Stimulated activated CD4-positive, alpha-beta T cell treated with anti-CD3 and anti-CD28 coated beads, Interleukin-12 subunit alpha, Interleukin-12 subunit beta, amount 100 ng/mL, for 4 hours (primary cell): ENCODE data around the gene RAB13.

ENCODE experiments used
- DNase-seq: peaks from one replicate; pipeline ENCODE4 v3.0.0-alpha.2; 2020

RAB13 gene

DNA sequence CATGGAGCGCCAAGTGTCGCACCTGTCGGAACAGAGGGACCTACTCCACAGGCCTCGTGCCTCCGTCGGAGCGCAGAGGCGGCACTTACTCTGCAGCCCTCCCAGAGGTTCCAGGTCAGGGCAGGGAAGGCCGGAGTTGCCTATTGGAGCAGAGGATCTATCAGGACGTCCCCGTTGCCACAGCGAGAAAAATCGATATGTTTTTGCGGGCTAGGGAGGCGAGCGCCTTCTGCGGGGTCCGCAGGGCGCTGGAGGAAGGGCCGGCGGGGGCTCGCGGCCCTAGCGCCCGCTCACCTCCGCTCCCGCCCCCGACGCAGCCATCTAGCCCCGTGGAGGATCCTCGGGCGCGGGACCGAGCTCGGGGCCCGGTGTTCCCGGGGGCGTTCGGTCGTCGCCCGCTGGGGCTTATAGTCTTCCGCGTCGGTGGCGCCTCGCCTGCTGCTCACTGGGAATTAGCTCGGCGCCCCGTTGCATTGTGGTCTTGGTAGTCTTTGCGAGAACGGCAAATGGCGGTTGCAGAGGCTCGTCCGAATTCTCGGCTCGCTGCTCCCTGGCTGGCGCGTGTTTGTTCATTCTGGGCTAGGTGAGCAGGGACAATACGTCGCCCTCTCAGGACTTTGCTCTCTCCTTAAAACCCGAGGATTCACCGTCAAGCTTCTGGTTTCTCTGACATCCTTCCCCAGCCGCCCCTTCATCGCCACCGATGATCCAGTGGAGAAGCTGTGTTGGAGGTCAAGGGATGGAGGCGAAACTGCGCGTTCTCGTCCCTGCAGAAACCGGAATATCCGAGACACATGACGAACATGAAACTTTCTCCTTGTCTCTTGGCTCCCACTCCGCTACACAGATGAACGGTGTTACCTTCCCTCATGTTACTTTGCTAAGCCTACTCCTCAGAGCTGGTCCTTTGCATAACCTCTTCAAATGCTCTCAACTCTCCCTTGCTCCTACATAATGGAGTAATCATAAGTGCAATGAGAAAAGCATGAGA, 8.6 kb downstream of the RAB13 start, which contains the start of gene JTB:
TSS of gene JTB (minus strand) at position 425 of the 991 bp plus-strand sequence. CDS start at position 3, 422 bp downstream.
- DNase-seq = peak; percentile 82

DNA sequence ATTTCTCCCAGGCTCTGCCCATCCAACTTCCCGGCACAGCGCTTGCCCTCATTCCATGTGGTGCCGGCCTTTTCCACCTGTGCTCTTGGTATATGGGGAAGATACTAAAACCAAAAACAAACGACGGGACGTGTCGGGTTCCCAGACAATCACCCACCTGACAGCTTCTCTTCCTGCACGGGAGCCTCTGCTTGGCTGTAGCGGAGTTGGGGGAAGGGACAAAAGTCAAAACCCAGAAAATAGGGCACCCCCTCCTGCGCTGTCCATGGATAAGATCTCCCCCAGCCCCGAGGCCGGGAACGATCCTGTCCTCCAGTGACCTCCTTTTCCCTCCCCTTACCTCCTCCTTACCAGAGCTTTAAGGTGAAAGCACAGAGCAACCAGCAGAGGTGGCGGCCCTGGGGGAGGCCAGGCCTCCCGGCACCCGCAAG, 9.3 kb downstream of the RAB13 start:
- no peak for DNase-seq

DNA sequence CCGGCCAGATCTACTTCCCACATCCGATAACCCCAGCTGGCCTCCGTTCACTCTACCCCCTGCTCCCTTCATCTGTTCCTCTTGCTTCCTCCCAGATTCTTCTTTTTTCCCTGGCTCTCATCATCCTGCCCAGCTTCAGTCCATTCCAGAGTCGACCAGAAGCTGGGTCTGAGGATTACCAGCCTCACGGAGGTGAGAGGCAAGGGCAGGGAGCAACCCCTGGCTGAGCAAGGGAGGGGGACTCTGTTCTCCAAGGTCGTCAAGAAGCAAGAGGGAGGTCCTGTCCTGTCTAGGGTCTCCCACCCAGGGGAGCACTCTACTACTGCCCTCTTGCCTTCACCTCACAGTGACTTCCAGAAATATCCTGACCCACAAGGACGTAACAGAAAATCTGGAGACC, 12.6 kb downstream of the RAB13 start:
- no peak for DNase-seq

DNA sequence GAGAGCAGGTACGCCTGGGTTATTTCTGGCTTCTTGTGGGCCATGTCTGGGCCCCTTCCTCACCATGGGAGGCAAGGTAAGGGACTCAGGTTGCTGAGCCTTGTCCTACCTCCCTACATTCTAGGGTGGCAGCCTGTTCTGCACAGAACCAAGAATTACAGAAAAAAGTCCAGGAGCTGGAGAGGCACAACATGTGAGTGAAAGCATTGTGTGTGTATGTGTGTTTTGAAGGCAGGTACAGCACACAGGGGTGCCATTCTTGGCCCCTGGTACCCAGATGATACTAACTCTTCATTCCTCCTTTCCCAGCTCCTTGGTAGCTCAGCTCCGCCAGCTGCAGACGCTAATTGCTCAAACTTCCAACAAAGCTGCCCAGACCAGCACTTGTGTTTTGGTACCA, 13.1 kb downstream of the RAB13 start:
- no peak for DNase-seq

DNA sequence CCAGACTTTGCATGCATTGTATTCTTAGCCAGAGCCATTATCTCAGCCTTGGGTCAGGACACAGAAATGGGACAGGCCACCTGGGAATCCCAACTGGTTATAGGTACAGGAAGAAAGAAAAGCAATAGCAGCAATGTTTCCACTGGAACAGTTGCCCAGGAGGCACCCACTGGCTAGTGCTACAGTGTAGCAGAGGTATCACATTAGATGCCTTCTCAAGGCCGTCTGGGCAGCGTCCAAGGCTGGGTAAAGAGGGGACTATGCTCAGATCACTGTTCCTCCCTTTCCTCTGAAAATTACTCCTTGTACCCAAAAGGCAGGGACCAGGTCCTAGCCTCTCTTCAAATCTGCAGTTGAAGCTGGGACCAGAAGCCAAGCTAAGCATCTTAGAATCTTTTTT, 15.8 kb downstream of the RAB13 start:
- no peak for DNase-seq

DNA sequence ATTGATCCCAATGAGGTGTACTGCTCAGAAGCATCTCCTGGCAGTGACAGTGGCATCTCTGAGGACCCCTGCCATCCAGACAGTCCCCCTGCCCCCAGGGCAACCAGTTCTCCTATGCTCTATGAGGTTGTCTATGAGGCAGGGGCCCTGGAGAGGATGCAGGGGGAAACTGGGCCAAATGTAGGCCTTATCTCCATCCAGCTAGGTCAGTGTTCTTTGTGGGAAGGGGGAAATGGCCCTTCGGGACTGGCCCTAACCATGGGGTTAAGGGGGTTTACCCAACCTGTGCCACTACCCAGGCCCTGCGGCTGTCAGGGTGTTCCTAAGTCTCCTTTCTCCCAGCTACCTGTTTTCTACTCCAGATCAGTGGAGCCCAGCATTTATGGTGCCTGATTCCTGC, 17.2 kb downstream of the RAB13 start:
- DNase-seq = no peak

DNA sequence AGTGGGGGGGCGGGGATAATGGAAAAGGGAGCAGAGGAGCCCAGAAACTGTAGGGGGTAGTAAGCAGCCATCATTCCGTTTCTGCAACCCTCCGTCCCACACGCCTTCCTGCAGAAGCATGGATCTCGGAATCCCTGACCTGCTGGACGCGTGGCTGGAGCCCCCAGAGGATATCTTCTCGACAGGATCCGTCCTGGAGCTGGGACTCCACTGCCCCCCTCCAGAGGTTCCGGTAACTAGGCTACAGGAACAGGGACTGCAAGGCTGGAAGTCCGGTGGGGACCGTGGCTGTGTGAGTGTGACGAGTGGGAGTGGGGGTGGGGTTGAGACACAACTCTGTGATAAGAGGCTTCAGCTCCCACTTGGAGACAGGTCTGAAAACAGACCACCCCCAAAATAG, 17.7 kb downstream of the RAB13 start:
- no peak for DNase-seq

DNA sequence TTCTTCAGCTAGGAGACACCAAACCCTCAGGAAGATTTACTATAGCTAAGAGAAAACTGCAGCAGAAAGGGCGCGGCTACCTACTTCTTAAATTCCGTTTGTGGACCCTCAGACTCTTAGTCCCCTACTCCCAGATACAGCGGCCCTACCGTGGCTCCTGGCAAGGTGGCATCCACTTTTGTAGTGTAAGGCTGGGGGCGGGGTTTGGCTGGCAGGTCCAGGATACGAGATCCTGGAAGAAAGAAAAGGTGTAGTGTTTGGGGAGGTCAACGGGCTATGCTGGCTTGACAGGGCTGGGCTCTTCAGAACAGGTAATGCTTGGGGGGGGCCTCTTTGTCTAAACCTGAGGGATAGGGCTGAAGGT, 18.2 kb downstream of the RAB13 start:
- DNase-seq = no peak

DNA sequence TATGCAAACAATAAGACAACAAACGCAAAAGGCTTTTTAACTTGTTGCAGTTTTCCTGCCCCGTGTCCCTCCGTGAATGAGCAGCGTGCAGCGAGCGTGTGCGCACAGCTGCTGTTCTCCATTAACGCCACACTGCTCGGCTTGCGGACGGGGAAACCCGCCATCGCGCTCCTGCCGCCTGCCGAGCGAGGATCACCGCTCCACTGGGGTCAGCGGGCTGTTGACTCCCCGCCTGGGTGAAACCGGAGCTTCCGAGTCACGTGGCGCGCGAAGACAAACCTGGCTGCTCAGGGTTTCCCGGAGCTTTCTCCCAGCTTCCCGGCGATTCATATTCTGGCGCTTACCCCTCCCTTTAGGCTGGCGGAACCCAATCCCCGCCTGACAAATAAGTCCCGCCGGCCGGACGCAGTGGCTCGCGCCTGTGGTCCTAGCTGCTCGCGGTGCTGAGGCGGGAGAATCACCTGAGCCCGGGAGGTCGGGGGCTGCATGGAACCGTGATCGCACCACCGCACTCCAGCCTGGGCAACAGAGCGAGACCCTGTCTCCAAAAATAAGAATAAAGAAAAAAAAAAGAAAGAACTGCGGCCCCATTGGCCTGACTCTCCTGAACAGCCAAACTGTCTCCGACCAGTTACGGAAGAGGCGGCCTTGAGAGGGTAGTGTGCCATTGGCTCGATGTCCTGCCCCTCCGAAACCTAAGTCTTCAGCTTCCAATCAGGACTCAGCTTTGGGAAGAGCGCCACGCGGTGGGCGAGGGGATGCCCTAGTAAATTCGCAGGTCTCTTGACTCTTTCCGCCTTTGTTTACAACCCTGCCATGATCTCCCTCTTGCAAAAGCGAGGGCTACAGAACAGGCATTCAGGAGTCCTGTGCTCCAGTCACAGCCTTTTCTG, 18.8 kb downstream of the RAB13 start, which contains the start of gene CREB3L4:
TSS of gene CREB3L4 (plus strand) at position 796 of the 893 bp plus-strand sequence. CDS start 624 bp downstream, outside the sequence.
- peak; percentile 72 for DNase-seq

DNA sequence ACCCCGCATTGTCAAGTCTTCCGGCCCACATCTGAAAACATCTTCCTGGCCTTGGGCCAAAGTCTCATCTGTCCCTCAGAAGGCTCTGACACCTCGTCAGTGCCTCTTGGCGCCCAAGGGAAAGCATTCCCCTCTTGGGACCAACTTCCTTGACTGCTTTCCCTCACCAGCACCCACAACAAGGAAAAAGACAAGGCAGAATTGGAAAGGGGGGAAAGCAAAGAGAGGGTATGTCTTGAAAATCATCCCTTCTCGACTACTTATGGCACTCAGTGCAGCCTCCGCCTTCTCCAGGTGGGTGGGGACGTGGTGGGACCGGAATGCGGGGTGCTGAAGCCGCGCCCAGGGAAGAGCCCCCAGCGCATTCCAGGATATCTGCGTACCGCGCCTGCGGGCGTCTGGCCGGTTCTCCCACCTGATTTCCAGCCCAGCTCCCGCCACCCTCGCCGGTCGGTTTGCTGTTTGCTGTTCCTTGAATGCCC, 22.2 kb downstream of the RAB13 start:
- no peak for DNase-seq

DNA sequence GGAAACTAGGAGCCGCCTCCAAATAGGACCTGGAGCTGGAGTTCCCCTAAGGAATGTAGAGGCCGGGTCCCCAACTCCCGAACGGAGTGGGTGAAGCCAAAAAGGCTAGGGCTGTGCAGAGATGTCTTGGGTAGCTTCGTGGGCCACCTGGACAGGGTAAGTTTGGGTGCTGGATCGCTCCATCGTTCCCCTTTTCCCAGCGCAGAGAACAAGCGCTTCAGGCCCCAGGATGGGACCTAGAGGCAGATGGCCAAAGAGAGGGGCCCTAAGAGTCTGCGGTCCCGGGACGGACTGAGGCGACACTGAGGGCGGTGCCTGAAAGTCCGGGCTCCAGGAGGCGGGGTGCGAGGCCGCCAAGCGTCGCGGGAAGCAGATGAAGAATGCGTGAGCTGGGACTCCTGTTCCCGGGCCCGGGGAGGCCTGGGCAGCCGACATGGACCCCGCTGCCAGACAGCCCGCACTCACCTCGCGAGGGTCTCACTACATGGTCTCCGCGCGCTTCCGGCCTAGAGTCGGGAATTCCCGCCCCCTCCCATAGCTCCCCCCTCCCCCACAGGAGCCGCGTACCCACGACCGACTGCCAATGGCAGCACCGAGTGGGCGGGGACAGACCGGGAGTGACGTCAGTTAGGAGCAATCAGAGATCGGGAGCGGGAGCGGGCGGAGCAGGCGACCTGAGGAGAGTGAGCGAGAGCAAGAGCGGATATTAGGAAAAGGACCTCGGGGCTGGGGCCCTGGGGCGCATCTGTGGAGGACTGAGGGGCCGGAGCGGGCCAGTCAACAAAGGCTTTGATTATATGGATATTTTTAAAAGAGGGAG, 22.9 kb downstream of the RAB13 start, which contains the start of gene SLC39A1:
TSS of gene SLC39A1 (minus strand) at position 508 of the 820 bp plus-strand sequence. CDS start 822 bp downstream, outside the sequence.
- peak; percentile 94 for DNase-seq

DNA sequence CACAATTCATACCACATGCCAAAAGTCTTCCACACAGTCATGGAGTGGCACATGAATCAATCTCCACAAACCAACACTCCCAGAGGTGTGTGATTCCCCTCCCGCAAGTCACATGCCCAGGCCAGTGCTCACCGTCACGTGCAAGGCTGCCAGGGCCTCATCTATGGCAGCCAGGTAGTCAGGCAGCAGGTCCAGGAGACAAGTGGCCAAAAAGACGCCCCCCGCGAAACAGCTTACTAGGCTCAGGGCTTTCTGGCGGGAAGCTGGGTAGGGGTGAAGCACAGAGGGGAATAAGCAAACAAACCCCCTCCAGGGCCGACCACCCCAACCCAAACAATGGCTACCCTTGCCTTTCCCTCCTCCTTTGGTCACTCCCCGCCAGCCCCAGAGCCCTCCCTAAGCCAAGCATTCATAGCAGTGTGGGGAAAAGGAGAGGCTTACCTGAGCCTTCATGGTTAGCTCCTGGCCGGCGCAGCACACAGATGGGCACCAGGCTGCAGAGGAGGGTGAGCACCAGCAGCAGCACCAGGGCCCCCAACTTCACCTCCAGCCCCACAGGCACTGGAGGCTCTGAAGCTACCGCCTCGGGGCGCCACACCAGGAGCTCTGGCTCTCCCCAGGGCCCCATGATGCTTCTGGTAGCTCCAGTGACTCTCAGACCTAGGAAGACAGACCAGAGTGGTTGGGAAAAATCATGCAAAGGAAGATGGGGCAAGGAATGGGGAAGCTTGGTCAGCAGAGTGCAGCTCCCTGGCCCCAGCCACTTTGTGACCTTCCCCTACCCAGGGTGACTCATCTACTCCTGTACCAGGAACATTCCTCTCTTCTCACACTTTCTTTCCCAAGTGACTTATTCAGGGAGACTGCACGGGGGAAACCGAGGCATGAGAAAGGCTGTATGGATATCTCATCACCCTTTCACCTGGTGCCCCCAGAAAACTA, 23.8 kb downstream of the RAB13 start:
- no peak for DNase-seq

DNA sequence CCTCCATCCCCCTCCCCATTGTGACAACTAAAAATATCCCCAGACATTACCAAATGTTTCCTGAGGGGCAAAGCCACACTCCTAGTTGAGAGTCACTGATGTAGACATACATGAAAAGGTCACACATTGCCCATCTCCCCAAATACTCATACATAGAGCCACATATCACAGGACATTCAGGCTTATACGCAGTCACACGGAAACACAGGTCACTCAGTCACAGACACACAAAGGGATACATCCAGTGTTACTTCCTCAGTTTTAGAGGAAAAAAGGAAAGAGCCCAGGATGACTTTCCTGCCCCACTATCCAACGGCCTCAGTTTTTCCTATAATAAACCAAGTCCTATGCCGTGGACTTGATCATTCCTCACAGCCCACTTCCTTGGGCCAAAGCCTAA, 24.7 kb downstream of the RAB13 start:
- DNase-seq = no peak

DNA sequence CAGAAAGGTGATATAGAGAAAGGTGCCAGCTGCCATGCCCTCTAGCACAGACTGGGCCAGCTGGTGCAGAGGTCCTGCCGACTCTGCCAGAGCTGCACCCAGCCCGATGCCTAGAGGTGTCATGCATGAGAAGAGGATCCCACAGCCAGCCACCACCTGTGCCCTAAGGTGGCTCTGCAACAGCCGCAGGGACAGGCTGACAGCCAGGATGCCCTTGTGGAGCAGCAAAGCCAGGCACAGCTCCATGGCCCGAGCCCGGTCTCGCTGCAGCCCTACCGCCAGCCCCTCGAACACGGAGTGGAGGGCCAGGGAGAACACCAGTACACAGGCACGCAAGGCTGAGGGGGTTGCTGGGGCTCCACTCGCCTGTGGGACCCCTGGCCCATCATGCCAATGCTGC, 25.9 kb downstream of the RAB13 start:
- no peak for DNase-seq

DNA sequence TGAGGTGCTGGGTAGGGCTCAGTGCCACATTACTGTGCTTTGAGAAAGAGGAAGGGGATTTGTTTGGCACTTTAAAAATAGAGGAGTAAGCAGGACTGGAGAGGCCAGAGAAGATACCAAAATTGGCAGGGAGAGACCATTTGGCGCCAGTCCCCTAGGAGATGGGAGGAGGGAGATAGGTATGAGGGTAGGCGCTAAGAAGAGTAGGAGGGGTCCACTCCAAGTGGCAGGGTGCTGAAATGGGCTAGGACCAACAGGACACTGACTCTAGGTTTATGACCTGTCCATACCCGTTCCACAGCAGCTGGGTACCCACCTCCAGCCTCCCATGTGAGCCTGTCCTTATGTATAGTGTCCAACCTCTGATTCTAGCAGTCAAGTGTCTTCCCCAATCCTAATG, 26.7 kb downstream of the RAB13 start:
- no peak for DNase-seq

DNA sequence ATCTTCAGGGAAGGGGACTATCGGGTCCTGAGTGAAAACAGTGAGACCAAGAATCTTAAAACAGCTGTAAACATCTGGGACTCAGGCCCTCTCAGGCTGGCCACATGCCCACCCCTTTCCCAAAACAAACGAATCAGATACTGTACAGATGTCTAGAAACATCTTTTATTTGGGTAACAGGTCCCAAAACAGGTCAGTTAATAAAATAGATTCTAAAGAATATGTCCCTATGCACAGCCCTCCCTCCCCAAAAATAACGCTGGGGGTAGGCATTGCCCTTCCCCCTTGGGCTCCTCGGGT, 27.2 kb downstream of the RAB13 start:
- no peak for DNase-seq

DNA sequence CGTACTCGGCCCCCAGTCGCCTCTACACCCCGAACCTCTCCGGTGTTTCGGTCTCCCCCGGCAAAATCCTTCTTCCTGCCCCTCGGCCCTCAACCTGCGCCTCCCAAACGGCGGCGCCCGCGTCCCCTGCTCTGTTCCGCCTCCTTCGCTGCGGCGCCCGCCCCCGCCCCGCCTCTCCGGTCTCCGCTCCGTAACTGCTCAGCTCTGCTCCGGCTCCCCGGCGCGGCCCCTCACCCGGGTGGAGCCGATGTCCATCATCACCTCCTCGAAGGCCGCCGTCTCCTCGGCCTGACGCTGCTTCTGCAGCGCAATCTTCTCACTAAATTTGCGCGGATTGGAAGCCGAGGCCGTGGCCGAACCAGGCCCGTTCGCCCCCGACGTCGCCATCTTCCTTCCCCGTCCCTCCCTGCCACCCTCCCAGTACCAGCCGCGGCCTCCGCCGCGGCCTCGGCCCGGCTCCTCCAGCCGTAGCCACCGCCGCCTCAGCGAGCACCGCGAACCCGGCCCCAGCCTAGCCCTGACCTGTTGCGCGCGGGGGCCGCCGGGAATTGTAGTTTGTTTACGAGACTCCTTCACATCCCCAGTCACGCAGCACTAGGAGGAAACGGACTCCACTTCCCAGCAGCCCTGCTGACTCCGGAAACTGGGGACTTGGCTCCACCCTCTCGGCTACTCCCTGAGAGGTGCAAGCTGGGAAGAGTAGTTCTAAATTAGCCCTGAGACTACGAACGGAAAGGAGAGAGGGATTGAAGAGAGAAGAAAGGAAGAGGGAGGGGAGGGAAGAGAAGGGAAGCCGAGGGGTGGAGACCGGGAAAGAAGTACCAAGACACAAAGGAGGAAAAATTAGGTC, 27.8 kb downstream of the RAB13 start, which contains the start of gene CRTC2:
TSS of gene CRTC2 (minus strand) at position 502 of the 850 bp plus-strand sequence. CDS start at position 387, 115 bp downstream.
- peak; percentile 95 for DNase-seq

DNA sequence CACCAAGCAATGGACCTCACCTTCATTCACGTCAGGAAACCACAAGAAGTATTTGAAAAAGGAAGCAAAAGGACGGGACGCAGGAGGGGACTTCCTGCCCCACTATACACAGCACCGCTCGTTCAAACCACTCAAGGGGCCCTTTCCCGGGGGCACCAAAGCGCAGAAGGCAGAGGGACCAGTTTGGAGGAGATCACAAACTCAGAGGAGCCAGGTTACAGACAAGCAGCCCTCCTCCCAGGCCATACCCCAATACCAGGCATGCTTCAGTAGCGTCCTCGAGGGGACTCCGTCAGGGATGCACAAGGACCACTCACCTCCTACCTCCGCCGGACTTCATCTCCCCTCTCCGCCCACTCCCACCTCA, 28.4 kb downstream of the RAB13 start:
- no peak for DNase-seq

DNA sequence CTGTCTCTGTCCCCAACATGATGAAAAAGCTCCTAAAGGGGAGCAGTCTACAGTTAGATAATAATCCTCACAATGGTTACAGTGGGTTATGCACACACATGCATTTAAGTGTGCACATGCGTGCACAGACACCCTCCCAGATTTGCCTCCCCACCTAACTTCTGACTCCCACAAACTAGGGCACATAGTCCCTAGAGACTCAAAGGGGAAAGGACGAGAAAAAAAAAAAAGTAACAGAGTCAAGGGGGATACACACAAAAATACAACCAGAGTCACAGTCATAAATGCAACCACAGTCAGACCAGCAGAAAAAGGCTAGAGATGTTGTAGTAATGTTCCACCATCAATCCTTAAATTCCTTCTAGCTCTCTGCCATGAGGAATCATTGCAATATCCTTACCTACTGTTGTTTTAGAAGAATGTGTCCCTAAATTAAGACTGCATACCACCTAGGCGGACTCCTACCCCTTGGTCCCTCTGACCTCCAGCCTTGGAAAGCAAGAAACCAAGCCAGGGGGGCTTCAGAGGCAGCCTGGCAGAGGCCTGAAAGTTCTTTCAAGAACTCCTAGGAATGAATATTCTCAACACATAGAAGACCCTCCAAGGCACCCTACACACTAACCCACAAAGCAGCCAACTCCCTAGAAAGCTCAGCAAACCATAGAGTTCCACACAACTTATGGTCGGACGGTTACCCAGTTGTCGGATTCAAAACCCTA, 29.0 kb downstream of the RAB13 start:
- DNase-seq = no peak
